Measurements from ENCODE around the gene AP5S1.
"Not testable (repeated sequence)": the region's sequence is repeated elsewhere in the genome, so short reads cannot be mapped to it uniquely, and the experiment has no call there.

Gene AP5S1

DNA sequence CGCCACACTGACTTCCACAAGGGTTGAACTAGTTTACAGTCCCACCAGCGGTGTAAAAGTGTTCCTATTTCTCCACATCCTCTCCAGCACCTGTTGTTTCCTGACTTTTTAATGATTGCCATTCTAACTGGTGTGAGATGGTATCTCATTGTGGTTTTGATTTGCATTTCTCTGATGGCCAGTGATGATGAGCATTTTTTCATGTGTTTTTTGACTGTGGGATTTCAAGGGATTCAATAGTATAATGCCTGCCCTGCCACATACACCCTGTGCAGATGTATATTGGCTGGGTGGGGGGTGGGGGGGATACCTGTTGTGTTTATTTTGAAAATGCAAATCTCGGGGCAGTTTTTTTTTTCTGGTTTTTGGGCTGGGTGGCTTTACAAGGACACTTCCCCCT, 26.2 kb upstream of the AP5S1 start:
- DNase-seq (ENCODE audit: low read depth in 2 of 2), result not testable (repeated sequence)

DNA sequence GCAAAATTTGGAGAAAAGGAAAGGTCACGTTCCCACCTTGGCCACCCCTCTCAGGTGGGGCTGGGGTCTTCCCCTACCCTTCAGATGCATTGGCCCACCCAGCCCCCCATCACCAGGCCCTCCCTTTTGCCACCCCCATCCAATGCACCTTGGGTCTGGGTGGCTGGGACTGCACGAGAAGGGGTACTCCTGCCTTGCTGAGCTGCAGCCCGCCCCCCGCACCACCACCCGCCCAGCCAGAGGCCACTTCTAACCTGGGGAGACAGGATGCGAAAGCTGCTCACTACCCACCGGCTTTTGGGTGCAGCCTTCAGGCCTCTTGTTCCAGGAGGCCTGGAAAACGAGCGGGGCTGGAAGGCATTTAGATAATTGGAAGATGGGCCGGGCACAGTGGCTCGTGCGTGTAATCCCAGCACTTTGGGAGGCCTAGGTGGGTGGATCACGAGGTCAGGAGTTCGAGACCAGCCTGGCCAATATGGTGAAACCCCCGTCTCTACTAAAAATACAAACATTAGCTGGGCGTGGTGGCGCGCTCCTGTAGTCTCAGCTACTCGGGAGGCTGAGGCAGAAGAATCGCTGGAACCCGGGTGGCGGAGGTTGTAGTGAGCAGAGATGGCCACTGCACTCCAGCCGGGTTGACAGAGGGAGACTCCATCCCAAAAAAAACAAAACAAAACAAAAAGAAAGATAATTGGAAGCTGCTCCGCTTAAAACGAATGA, 25.5 kb upstream of the AP5S1 start:
- DNase-seq (ENCODE audit: low read depth in 2 of 2), result no peak

DNA sequence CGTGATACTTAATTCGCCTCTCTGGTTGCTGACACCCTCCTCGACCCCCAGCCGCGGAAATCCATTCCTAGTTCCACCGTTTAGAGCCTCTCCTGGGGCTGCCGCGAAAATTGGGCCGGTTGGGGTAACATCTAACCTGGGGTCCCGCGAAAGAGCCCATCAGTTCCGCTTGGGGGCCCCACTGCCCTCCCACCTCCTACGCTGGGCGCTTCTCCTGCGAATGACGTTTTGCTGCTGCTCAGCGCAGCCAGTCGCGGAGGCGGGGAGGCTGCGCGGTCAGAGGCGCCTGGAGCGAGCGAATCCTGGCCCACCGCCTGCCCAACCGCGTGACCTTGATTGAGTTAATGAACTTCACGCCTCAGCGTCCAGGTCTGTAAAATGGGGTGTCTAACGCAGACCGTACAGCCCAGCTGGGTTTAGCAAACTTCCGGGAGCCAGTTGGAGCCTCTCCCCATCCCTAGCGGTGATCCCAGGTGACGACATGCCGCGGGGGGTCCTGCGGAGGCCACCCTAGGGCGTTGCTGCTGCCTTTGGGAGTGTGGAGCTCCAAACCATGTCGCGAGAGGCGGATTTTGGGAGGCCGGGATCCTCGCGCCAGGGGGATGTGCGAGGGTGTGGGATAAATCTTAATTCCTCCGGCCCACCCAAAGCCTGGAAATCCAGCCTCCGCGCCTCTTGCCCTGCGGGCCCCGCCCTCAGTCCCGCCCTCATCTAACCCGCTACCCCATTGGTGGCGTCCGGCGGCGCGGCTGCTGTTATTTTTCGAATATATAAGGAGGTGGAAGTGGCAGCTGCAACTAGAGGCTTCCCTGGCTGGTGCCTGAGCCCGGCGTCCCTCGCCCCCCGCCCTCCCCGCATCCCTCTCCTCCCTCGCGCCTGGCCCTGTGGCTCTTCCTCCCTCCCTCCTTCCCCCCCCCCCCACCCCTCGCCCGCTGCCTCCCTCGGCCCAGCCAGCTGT, 24.6 kb upstream of the AP5S1 start, which contains the start of gene CDC25B:
Gene CDC25B, plus strand, starts transcription at position 800 of the 958 bp plus-strand sequence. CDS start 222 bp downstream, outside the sequence.
- DNase-seq (ENCODE audit: low read depth in 2 of 2), result peak; percentile 79 to 85

DNA sequence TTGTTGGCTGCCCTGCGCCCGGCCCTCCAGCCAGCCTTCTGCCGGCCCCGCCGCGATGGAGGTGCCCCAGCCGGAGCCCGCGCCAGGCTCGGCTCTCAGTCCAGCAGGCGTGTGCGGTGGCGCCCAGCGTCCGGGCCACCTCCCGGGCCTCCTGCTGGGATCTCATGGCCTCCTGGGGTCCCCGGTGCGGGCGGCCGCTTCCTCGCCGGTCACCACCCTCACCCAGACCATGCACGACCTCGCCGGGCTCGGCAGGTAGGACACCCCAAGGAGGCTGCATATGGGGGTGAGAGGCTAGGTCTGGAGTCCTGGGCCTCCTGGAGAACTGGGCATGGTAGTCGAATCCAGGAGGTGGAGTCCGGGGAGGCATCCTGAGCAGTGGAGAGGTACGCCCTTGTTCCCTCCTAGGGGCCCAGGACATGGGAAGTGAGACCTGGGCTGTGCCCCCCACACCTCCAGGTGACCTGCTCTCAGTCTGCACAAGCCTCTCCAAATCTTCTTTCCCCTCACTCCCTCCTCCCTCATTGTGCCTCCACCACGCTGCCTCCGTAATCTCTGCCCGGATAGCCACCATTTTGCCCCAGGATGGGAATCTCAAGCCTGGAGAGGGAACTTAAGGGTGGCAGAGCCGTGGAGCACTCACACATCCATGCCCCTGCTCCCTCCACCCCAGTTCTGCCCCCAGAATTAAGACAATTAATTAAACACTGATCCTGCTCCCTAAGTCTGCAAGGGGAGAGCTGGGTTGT, 23.7 kb upstream of the AP5S1 start:
- DNase-seq (ENCODE audit: low read depth in 2 of 2), result no peak

DNA sequence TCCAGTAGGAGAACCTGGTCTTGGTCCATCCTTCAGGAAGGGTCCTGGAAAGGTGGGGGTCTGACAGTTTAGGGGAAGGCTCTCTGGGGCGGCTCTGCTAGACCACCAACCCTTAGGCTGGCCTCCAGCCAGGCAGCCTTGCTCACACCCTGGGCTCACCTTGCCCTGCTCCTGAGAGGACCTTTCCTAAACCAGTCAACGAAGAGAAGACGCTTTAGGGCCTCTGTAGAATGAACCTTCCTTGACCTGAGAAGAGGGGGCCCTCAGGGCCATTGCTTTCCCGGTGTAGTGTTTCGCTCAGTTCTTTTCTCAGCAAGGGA, 23.2 kb upstream of the AP5S1 start:
- no peak for DNase-seq (ENCODE audit: low read depth in 2 of 2)

DNA sequence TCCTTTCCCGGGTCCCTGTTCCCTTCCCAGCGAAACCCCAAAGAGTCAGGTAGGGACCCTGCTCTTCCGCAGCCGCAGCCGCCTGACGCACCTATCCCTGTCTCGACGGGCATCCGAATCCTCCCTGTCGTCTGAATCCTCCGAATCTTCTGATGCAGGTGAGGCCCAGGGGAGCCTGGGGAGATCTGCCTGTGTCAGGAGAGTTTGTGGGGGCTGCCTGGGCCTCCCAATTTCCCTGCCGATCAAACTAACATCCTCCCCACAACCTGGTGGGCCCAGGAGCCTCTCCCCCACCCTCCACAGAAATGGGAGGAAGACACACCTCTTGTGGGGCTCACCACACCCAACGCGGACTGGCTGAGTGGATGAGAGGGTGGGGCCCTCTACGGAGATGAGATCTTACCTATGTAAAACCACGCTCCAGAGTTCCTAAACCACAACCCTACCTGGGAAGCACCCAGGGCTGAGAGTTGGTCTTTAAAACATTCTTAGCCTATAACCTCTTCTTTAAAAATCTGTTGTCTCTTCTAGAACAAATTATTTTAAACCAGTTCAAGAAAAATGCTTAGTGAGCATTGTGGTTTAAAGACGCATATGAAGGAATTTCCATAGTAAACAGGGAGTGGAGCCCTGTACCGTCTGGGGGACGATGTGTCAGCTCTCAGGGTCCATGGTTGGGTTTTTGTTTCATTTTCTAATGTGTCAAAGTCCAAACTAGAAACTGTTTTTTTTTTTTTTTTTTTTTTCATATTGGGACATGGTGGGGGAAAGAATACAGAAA, 22.6 kb upstream of the AP5S1 start:
- DNase-seq (ENCODE audit: low read depth in 2 of 2), result no peak

DNA sequence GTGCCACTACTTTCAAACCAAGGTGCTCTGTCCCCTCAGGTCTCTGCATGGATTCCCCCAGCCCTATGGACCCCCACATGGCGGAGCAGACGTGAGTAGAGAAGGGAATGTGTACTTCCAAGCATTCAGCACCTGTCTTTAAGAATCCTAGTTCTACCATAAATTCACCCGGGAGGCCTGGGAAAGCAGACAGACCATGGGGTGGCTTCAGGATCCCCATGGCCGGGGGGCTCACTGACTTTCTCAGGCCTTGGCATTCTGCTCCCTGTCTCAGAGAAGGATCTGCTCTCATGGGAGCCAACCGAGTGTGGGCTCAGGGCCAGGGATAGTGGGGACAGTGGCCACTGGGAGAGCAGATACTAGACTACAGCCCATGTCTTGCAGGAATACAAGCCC, 22.0 kb upstream of the AP5S1 start:
- no peak for DNase-seq (ENCODE audit: low read depth in 2 of 2)

DNA sequence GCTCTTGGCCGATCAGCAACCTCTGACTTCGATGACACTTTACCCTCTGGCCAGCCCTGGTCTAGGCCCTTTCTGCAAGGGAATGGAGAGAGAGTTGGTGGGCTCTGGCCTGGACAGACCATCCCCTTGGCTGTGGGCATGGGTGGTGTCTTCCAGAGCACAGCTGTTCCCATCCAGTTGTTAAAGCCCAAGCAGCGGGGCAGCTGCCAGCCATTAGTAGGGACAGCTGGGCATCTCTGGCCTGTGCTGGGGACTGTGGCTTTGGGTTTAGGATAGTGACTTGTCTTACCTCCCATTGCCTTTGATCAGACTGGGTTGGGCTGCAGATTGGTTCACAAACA, 21.5 kb upstream of the AP5S1 start:
- no peak for DNase-seq (ENCODE audit: low read depth in 2 of 2)

DNA sequence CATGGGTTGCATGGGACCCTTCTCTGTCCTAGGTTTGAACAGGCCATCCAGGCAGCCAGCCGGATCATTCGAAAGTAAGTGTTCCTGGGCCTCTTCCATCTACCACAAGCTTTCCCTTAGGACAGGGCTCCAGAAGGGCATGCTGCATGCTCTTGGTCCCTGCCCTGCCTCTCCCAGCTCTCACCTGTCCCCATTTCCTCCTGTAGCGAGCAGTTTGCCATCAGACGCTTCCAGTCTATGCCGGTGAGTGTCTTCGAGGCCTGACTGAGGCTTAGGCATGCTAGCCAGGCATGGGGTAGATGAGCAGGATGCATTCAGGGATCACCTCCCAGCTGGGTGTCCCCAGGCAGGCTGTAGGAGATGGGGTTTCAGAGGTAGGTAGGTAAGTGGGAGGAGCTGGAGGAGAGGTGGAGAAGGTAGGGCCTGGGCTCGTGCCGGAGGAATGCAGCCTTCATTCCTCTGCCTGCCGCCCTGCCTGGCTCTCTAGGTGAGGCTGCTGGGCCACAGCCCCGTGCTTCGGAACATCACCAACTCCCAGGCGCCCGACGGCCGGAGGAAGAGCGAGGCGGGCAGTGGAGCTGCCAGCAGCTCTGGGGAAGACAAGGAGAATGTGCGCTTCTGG, 20.0 kb upstream of the AP5S1 start:
- DNase-seq (ENCODE audit: low read depth in 2 of 2), result no peak

DNA sequence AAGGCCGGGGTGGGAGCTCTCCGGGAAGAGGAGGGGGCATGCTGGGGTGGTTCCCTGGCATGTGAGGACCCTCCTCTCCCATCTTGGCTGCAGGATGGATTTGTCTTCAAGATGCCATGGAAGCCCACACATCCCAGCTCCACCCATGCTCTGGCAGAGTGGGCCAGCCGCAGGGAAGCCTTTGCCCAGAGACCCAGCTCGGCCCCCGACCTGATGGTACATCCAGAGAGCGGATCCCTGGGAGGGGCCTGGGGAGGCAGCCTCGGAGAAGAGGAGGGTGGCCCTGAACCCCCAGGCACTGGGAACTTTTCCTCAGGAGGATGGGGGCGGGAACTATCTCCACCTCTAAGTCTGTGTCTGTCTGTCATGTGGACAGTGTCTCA, 19.5 kb upstream of the AP5S1 start:
- DNase-seq (ENCODE audit: low read depth in 2 of 2), result no peak

DNA sequence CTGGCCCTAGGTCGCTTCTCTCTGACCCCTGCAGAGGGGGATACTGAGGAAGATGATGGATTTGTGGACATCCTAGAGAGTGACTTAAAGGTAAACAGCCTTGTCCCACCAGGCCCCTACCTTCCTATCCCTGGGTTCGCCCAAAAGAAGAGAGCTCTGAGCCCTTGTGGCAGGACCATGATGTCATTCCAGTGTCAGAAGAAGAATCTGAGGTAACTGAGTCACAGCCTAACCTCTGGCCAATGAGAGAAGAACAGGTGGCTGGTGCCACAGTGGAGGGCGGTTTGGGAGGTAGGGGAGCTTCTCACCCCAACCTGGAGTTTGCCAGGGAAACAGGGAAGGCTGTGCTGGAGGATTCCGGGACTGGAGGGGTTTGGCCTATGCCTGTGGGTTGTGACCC, 19.0 kb upstream of the AP5S1 start:
- DNase-seq (ENCODE audit: low read depth in 2 of 2), result no peak

DNA sequence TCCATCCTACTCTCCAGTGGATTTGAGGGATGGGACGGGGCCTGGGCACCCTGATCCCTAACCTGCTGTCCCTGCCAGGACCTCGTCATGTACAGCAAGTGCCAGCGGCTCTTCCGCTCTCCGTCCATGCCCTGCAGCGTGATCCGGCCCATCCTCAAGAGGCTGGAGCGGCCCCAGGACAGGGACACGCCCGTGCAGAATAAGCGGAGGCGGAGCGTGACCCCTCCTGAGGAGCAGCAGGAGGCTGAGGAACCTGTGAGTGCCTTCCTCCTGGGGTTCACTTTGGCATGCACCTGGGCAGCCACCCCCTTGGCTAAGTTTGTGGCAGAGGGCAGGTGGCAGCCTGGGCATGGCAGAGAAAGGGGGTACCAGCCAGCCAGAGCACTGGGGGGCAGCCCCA, 18.5 kb upstream of the AP5S1 start:
- no peak for DNase-seq (ENCODE audit: low read depth in 2 of 2)

DNA sequence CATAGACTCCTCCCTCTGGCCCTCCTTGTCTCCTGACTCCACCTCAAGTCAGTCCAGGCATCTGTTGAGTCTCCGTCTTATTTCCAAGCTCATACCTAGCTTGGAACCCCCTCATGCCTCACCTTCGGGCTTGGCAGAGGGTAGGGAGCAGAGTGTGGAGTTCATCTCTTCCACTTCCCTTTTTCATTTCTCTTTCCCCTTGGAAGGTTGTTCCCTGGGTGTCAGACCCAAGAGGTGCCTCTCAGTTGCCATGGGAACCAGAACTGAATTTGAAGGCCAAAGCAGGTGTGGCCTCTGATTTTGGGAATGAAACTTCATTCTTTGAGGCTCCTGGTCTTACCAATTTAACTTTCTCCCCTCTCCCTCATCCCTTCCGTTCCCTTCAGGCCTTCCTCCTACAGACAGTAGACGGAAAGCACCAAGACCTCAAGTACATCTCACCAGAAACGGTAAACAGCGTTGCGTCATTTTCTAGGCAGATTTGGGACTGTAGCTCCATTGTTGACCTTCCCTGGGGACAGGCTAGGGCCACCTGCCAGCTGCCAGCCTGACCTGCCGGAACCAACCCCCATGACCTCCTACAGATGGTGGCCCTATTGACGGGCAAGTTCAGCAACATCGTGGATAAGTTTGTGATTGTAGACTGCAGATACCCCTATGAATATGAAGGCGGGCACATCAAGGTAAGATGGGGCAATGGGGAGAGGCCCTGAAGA, 17.7 kb upstream of the AP5S1 start:
- DNase-seq (ENCODE audit: low read depth in 2 of 2), result no peak

DNA sequence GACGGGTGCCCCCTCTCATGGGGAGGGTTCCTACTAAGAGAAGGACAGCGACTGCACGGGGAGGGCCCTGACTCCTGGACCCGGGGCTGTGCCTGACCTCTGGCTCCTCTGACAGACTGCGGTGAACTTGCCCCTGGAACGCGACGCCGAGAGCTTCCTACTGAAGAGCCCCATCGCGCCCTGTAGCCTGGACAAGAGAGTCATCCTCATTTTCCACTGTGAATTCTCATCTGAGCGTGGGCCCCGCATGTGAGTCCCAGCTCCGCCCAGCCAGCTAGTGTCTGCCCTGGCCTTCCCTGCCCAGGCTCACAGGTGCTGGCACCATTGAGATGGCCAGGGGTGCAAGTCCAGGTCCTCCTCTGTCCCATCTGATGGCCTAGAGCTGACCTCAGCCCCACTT, 17.1 kb upstream of the AP5S1 start:
- DNase-seq (ENCODE audit: low read depth in 2 of 2), result no peak

DNA sequence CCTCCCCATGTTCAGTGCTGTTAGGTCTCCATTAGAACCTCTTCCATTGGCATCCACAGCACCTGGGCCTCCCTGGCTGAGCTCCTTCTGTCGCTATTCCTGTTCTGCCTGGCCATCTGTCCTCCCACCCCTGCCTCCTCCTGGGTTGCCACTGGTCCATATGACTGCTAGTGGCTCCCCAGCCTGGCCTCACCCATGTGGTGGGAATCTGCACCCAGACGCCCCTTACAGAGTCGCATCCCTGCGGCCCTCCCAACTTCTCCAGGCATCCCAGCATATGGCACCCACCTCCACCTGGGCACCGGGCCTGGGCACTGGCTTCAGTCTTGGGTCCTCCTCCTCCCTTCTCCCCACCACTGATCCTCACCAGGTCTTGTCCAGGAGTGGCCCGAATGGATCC, 16.5 kb upstream of the AP5S1 start:
- no peak for DNase-seq (ENCODE audit: low read depth in 2 of 2)

DNA sequence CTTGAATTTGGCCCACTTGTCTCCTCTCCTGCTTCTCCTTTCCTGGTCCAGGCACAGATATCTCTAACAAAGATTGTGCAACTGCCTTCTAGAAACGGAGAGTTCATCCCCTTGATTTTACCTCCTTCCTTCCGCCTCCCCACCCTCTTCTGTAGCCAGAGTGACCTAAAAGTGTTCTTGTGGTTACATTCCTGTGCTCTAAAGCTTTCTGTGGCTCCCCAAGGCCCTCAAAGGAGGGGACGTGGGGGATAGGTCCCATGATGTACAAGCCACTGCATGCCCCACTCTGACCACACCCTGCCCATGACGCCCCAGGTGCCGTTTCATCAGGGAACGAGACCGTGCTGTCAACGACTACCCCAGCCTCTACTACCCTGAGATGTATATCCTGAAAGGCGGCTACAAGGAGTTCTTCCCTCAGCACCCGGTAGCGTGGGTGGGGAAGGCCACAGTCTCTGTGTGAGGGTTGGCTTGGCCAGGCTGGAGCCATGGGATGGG, 16.0 kb upstream of the AP5S1 start:
- no peak for DNase-seq (ENCODE audit: low read depth in 2 of 2)

DNA sequence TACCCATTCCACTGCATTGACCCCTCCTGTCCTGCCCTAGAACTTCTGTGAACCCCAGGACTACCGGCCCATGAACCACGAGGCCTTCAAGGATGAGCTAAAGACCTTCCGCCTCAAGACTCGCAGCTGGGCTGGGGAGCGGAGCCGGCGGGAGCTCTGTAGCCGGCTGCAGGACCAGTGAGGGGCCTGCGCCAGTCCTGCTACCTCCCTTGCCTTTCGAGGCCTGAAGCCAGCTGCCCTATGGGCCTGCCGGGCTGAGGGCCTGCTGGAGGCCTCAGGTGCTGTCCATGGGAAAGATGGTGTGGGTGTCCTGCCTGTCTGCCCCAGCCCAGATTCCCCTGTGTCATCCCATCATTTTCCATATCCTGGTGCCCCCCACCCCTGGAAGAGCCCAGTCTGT, 15.6 kb upstream of the AP5S1 start:
- no peak for DNase-seq (ENCODE audit: low read depth in 2 of 2)

DNA sequence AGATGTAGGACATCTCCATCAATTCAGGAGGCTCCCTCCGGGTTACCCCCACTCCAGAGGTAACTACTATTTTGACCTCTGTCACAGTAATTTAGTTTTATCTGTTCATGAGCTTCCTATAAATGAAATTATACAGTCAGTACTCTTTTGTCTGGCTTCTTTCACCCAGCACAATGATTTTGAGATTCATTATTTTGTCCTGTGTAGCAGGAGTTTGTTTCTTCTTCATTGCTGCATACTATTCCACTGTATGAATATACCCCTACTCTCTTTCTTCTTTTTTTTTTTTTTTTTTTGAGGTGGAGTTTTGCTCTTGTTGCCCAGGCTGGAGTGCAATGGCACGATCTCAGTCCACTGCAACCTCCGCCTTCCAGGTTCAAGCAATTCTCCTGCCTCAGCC, 11.8 kb upstream of the AP5S1 start:
- no peak for DNase-seq (ENCODE audit: low read depth in 2 of 2)

DNA sequence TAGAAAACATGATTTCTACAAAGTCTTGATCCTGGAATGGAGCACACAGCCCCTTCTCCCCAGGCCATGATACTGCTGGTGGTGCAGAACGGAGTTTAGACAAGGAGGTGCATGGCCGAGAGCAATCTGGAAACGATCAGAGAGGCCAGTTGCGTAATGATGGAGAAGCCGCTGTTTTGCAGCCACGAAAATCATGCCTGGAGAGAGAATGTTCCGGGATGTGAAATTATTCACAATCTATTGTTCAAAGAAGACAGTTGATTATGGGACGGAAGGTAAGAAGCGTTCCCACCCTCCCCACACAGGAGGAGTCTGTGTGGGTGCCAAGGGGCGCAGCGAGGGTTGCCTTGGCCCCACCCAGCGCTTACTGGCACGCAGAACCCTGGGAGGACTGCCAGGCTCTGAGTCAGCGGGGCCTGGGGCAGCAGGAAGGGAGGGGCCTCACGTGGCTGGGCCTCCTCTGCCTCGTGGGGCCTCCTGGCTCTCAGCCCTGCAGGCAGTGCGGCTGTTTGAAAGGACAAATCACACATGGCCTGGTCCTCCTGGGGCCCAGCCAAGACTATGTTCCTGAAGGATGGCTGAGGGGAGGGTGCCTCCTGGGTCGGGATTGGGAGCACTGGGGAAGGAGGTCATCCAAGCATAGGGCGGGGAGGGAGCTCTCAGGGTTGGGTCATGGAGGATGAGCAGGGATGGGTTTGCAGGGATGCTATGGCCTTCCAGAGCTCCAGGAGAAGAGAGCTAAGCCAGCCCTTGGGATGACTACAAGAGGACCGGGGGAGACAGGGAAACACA, 8.7 kb upstream of the AP5S1 start:
- DNase-seq (ENCODE audit: low read depth in 2 of 2), result peak; percentile 90

DNA sequence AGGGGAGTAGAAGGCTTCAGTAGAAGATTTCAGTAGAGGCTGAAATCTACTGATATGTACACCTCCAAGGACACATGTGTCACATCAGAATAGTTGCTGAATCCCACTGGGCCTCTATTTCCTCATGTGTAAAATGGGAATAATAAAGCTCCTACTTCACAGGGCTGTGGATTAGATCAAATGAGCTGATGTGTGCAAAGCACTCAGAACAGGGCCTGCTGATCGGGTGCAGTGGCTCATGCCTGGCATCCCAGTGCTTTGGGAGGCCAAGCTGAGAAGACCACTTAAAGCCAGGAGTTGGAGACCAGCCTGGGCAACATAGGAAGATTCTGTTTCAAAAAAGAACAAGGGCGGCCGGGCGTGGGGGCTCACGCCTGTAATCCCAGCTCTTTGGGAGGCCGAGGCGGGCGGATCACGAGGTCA, 8.1 kb upstream of the AP5S1 start:
- no peak for DNase-seq (ENCODE audit: low read depth in 2 of 2)

Measured in stimulated activated CD4-positive, alpha-beta T cell treated with anti-CD3 and anti-CD28 coated beads, Interleukin-1b, Interleukin-23, amount 100 ng/mL, for 4 hours (primary cell).